ENCODE results near the gene S100A7A.

S100A7A gene

DNA sequence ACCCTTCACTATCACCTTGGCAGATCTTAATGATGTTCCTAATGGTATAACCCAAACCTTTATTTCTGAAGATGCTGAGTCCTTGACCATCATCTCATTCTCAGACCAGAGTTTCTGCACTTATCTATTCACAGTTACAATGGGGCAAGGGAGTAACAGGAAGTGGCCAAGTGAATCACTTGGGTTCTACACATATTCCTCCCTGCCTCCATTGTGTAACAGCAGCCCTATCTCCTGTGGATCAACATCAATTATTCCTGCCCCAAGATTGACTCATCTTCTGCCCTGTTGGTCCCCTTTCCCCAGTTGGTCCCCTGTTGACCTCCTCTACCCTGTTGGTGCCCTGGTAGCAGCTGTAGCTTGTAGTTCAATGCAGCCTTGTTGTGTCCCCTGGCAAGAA, 54.4 kb downstream of the S100A7A start:
- no peaks in the 10 kb centered on the region for H3K4me1 ChIP-seq (ENCODE audit: control insufficient read depth in 1 of 2, insufficient read depth in 2 of 2, low read length in 2 of 2)
- no peaks in the 10 kb centered on the region for H3K27me3 ChIP-seq (ENCODE audit: low read depth, low read length)
- H3K9me3 ChIP-seq (ENCODE audit: control insufficient read depth in 1 of 2, low read length in 2 of 2), result peaks cover 0 to 10% of the 10 kb centered on the region in 2 donors
- no peak overlapping the region for H3K27ac ChIP-seq (ENCODE audit: low read length)
- no peak overlapping the region for H3K4me3 ChIP-seq (ENCODE audit: low read depth in 1 of 2, low read length in 2 of 2)
- H3K36me3 ChIP-seq (ENCODE audit: control insufficient read depth in 1 of 2, insufficient read depth in 2 of 2, low read length in 2 of 2), result no peaks in the 10 kb centered on the region
